GM19238 (cell line): ENCODE results near the gene TENM4.

Experiments used
- DNase-seq: peaks from one replicate; pipeline ENCODE4 v3.0.0; 2011; ENCODE audit warnings: low spot score; ENCODE audit not compliant: insufficient read length

The TENM4 gene

DNA sequence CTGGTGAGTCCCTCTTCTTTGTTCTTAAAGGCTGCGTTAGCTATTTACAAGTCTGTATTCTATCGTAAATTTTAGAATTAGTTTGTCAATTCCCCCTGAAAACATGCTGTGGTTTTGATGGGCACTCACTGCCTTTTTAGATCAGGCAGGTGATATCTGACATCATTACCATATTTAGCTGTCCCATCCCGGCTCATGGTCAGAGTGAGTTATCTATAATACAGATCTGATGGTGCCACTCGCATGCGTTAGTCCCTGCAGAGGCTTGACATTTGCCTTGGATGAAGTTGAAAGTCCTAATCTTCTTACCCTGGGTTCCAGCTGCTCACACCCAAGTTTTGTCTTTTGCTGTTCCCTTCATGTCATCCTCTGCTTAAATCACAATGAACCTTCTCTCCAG is 715.6 kb downstream of the TENM4 start:
- DNase-seq = no peak

DNA sequence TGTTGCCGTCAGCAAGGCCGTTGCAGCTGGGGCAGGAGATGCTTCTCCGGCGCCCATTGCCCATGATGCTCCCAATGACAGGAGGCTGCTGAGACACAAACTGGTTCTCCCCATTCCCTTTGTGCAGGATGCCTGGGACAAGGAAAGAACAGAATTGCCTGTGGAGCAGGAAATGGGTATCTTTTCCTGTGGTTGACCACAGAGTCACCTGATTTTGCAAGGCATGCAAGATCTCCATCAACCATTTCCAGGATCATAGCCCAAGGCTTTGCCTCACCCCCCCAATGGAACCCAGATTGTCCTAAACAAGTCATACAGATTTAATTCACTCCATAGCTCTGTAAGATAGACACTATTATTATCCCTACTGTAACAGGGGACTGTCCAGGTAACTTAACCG is 718.0 kb downstream of the TENM4 start:
- DNase-seq = no peak

DNA sequence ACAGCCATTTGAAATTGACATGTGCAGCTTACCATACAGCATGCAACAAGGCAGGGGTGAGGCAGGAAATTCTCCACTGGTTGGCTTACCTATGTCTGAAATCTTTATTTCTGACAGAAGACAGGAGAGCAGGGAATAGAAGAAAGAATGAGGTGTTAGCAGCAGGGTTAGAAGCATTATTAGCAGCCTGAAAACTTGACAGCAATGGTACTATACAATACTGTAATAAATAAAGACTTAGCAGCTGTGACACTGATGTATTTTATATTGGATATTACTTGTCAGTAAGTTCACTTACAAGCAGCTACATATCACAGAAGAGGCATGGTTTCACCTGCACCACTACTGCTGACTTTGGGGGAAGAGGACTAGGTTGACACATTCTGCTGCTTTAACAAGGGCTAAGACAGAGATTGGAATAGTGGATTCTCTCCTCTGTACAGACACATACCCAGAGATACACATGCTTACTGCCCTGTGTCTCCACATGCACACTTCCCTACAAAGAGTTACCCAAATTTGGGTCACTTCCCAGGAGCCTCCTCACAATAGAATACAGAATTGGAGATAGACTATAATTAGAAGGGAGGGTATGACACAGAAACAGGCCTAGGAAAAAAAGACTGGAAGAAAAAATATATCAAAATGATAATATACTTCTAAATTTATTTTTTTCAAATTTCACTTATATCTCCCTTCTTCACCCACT is 720.4 kb downstream of the TENM4 start:
- no peak for DNase-seq

DNA sequence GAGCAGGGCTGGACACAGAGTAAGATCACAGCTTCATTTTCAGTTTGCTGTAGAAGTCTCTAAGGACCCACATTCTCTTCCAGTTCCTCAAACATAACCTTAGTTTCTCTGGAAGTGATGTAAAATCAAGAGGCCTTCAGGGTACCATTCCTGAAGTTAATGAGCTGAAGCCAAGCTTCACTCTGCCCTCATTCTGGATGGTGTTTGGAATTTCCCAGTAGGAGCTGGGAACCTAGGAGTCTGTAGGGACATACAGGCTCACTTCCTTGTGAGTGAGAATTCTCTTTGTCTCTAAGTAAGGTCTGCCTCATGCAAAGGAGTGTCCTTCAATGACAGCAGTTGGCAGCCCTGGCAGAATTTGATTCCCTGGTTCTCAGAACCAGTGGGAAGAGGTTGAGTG is 723.8 kb downstream of the TENM4 start:
- no peak for DNase-seq

DNA sequence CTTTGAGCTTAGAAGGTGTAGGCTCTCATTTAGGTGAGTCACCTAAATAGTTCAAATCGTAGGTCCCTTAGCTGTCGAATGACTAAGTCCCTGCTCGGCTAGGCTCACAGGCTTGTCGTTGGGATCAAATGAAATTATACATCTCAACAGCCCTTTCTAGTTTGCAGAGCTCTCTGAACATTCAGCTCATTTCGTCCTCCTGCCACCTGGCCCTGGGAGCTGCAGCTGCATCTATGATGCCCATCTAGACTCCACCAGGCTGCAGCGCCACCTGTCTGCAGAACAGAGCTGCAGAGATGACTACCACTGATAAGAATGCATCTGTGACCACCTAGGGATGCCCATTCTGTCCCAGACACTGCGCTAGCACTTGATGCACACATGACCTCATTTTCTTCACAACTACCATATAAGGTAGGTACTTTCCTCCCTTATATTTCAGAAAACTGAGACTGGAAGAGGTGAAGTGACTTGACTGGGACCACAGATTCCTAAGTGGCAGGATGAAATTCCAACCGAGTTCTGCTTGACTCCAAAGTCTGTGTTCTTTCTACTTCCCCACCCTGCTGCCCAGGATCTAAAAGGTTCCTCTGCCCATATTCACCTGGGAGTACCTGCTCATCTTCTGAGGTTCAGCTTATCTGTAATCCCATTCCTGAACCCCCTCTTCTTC is 725.1 kb downstream of the TENM4 start:
- peak; percentile 32 for DNase-seq

DNA sequence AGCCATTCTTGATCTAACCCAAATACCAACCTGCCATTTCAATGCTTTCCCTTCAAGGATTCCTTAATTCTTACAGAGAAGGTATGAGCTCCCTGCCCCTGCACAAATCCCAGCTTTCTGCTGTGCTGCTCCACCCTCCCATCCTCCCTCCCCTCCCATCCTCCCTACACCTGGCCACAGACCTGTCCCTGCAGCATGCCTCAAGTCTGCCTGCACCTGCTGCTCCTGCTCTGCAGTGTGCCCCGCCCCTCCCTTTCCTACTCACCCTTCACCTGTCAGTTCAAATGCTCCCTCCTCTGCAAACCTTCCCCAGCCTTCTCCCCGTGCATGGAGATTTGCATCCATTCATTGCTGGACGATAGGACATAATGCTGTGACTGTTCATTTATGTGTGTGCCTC is 726.3 kb downstream of the TENM4 start:
- DNase-seq = no peak

DNA sequence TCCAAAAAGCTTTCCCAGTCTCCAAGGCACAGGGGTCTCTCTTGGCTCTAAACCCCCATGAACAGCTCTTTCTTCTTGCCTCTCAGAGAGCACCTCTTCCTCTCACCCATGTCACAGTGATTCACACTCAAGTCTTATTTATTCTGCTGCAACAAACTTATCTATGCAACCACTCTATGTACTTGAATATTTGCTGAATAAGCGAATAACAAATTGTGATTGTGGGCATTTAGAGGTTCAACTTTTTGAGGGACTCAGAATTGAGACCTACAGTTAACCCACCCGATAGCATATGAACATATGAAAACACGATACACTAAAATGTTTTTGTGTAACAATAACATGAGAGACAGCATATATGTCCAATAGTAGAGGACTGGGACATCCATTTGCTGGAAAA is 729.1 kb downstream of the TENM4 start:
- DNase-seq = no peak

DNA sequence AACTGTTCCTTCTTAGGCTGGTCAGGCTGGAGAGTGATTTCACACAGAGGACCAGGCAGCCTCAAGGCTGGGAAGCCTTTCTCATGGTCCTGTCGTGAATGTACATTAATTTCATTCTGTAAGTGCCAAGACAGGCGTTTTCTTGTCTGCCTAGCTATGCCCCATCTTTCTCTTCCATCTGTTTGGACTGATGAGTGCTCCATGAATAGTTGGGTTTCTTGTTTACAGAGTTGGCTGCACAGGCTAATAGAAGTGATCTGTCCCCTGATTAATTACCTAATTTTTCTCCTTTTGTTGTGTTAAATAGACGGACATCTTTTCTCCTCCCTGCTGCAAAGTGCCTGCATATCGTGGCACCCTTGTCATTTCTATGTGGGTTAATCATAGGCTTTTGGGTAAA is 730.4 kb downstream of the TENM4 start:
- DNase-seq = no peak

DNA sequence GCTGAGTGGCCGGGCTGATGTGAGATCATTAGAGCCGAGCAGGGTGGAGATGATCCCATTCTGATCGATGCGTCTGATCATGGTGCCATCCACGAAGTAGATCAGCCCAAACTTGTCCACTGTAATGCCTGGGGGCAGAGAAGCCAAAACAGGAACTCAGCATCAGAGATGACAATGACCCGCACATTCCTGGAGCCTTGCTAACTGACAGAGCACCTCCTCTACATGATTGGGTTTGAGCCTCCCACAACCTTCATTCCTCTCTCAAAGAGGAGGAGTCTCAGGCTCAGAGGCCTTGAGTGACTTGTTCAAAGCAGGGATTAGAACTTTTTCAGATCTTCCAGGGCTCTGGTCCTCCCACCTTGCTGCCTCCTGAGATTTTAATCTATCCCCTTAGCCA is 732.4 kb downstream of the TENM4 start:
- no peak for DNase-seq

DNA sequence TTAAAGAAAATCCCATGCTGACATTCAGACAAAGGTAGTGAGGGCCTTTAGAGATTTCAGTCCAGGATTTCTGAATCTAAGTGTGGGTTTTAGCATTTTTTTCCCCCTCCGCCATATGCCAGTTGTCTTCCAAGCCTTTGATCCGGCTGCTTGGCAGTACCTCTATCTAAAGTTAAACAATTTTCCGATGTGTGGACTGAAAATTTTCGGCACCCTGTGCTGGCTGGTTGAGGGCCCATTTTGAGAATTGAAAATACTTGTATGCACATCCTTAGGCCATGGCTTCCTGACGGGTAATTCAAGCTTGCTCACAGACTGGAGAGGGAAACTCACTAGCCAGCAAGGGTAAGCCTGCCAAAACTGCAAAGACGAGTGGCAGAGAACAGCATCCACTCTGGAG is 734.3 kb downstream of the TENM4 start:
- no peak for DNase-seq

DNA sequence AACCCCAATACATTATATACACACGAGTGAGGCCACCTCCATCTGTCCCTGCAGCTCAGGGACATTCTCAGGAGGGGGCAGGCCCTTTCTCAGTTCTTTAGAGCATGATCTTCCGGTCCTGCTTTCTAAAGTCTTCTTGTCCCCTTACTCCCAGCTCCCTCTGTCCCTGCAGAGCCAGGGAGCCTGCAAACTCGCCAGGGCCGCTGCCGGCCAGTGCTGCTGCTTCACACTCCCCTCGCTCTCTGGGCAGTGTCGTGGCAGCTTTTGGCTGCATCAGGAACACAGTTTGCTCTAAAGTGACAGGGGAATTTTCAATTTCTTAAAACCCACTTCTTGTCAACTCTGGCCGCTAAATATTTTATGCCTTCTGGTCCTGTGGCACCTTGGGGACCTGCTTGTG is 736.0 kb downstream of the TENM4 start:
- DNase-seq = no peak

DNA sequence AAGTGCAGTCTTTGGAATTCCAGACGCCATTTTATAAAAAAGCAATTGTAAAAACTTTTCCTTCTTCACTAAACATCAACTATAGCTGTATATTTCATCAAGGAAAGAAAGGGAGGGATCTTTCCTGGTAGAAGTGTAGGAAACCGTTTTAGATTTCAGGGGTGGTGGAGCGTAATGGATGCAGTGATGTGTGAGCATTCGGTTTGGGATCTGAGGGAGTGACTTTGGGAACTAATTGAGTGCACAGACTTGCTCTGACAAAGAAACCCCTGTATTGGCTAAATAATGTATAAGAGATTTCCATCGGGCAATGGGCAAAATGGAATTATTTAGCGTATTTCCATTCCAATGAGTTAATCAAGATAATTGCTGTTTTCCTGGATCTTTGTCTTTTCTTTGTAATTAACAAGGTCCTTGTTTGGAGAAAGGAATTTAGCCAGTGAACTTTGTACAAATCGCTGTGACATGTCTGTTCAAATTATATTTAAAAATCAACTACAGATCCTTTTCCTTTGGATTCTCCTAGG is 741.2 kb downstream of the TENM4 start:
- no peak for DNase-seq

DNA sequence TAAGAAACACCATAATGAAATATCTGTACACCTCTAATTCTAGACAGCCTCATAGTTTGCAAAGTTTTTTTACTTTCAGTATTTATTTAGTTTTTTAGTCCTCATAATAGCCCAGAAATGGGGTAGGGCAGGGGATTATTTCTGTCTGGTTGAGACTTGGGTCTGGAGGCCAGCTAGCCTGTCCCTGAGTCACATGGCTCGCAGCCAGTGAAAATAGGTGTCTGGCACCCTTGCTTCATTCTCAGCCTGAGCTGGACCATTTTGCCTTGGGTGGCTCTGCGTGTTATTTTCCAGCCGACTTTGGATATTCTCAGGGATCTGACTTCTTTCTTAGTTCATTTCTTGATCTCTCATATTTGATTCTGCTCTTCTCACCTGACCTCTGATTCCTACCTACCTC is 742.2 kb downstream of the TENM4 start:
- DNase-seq = no peak

DNA sequence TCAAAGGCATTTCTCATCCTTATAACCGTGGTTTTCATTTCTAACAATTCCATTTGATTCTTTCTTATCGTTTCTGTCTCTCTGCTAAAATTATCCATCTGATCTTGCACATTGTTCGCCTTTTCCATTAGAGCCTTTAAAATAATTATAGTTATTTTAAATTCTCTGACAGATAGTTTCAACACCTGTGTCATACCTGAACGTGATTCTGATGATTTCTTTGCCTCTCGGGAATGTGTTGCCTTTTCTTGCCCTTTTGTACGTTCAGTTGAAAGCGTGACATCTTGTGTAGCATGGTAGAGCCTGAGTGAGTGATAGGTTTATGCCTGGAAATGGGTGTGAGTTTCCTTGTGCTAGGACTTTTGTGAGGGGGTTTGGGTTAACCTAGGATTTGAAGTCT is 744.7 kb downstream of the TENM4 start:
- DNase-seq = no peak

DNA sequence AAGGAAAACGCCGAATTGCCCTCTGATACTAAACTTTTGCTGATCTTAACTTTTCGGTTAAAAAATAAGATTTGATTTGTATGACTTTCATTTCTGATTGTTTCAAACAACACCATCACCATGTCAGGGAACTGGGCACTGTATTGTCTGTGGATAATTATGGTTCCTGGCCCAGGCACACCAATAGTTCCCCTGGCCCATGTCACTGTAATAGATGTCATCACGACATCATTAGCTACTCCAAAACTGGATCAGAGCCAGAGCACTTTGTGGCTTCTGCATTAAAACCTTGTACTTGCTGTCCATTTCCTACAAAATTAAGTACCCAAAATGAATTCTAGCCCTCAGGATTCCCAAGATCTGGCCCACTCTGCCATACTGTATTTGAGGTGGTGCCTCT is 746.7 kb downstream of the TENM4 start:
- no peak for DNase-seq

DNA sequence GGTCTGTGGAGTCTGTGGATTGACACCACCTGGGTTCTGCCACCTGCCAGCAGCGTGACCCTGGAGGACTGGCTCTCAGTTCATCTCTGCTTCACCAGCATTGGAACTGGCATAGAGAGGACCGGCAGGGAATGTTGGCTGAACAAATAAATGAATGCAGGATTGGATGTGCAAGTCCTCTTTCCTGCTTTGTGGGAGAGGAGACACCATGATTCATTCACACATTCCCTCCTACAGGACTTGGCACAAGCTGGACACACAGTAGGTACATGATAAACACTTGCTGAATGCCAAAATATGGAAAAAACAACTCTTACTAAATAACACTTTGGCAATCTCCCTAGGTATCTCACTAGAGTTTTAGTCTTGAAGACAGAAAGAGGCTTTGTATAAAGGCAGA is 749.6 kb downstream of the TENM4 start:
- no peak for DNase-seq

DNA sequence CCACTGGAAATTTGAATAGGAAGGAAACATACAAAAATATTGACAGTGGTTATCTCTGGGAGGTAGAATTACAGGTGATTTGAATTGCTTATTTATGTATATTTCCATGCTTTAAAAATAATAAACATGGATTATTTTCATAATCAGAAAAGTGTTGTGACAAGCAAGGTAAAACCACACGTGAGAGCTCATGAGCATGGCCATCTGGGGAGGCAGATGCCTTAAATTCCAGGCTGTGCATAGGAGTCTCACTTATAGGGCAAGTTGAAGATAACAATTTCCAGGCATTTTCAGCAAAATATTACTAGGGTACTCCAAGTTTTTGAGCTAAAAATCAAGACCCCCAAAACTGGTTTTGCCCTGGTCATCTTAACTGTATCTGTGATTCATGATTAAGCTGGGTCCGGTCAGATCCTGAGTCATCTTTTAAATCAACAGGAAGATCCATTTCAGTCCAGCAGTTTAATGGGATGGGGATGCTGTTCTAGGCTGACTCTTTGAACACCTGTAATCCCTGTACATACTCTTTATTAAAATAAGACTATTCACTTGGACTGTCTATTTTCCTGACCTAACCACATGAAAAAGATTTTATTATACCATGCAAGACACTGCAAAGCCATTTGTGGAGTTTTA is 750.4 kb downstream of the TENM4 start:
- DNase-seq = no peak

DNA sequence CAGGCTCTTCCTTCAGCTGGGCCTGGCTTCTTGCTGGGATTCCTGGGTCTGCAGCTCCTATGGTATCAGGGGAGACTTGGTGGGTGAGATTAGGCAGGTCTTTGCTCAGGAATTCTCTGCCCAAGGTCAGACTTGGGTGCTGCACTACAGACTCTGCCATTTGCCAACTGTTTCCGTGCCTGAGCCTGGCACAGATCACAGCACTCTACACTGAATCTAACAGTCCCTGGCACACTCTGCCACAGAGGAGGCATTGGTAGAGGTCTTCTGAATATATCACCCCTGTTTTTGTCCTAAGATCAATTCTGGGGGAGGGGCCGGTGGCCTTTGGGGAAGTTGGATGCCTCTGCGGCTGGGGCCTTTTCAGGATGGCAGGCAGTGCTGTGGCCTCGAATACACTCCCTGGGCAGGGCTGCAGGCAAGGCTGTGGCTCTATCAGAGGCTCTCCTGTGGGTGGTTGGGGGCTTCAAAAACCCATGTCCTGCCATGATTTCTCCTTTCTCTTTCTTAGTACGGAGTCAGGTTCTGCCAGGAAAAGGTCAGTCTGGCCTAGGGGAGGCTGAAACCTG is 751.2 kb downstream of the TENM4 start:
- DNase-seq = no peak

DNA sequence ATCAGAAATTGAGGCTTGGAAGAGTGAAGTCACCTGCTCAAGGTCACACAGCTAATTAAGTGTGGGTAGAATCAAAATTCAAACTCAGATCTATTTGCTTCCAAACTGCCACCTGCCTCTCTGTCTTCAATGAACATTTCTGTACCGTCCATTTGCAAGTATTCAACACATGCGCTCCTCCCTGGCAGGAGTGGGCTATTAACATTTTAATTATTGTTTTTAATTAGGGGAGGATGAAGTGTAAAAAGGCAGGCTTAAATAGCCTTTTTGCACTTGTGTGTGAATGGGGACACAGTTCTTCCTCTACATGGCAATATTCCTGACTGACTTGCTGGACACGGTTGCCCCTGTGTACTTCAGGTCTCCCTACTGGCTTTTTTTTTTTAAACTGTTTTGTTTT is 751.7 kb downstream of the TENM4 start:
- no peak for DNase-seq

DNA sequence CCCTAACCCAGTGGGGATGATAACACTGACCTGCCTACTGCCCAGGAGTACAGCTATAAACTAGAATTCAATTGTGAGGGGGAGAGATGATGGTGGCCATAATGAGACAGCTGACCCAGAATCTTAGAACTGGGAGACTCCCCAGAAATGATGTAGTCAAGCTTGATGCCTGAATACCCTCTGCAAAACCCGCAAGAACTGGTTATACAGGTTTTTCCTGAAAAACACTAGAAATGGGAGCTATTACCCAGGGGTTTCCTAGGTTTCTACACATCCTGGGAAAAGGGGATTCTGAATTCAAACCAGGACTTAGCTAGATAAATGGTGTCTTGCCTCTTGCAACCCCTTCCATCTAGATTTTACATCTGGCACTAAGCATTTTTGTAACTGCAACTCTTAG is 752.4 kb downstream of the TENM4 start:
- no peak for DNase-seq

DNA sequence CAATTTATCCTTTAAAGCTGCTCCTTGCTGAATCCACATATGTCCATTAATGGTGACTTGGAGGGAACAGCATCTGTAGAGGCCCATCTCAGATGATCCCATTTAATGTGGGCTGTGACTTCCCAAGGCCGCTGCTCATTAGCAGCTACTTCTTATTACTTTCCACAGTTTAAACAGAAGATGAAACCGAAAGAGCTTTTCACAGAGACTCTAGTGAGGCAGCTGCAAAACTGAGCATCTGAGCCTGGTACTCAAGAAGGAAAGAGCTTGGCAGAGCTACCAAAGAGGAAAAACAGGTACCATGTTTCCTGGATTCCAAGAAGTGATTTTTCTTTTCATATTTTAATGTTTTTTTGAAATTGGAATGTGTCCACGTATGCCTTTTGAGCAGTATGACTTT is 755.7 kb downstream of the TENM4 start:
- DNase-seq = no peak

DNA sequence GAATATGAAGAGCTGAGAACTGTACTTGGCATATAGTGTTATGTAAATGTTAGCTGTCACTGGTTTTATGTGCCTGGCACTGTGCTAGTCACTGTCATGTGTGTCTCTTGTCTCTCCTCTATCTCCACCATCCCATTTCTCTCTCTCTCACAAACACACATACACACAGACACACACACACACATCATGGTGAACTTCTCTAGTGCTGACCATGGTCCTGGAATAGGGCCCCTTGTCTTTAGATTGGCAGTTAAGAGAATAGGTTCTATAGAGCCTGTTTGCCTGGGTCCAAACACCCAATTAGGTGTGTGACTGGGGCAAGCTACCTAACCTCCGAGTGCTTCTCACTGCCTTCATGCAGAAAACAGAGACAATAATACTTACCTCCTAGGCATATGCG is 756.5 kb downstream of the TENM4 start:
- no peak for DNase-seq
